ENCODE results near the gene KCTD18. TPM values are rescaled to one million over a fixed set of nuclear protein-coding genes. Genes with fewer than 3 reads are reported as not detected.

KCTD18 gene
- total RNA-seq, 1 donor, result 24.9 TPM

GRCh38 chr2:200477667-200478131, 32.2 kb downstream of the KCTD18 start:
- no peak for DNase-seq (ENCODE audit: low read depth)
- no peak overlapping the region for H3K4me3 ChIP-seq (ENCODE audit: low read depth, low read length)
- no peak for TF ChIP-seq CTCF (IDR thresholded peaks at IDR 0.05; ENCODE audit: insufficient read depth, low read length)

GRCh38 chr2:200476836-200477235, 33.0 kb downstream of the KCTD18 start:
- no peak overlapping the region for H3K4me3 ChIP-seq (ENCODE audit: low read depth, low read length)
- DNase-seq (ENCODE audit: low read depth), result no peak
- TF ChIP-seq CTCF (IDR thresholded peaks at IDR 0.05; ENCODE audit: insufficient read depth, low read length), result no peak

GRCh38 chr2:200475795-200476194, 34.1 kb downstream of the KCTD18 start:
- DNase-seq (ENCODE audit: low read depth), result no peak
- H3K4me3 ChIP-seq (ENCODE audit: low read depth, low read length), result no peak overlapping the region
- no peak for TF ChIP-seq CTCF (IDR thresholded peaks at IDR 0.05; ENCODE audit: insufficient read depth, low read length)

GRCh38 chr2:200472853-200473464, 36.9 kb downstream of the KCTD18 start:
- TF ChIP-seq CTCF (IDR thresholded peaks at IDR 0.05; ENCODE audit: insufficient read depth, low read length), result no peak
- H3K4me3 ChIP-seq (ENCODE audit: low read depth, low read length), result no peak overlapping the region
- DNase-seq (ENCODE audit: low read depth), result no peak

GRCh38 chr2:200471928-200472645, 37.8 kb downstream of the KCTD18 start:
- TF ChIP-seq CTCF (IDR thresholded peaks at IDR 0.05; ENCODE audit: insufficient read depth, low read length), result no peak
- no peak for DNase-seq (ENCODE audit: low read depth)
- no peak overlapping the region for H3K4me3 ChIP-seq (ENCODE audit: low read depth, low read length)

GRCh38 chr2:200471324-200471848, 38.5 kb downstream of the KCTD18 start:
- peak; percentile 50 for TF ChIP-seq CTCF (IDR thresholded peaks at IDR 0.05; ENCODE audit: insufficient read depth, low read length)
- no peak overlapping the region for H3K4me3 ChIP-seq (ENCODE audit: low read depth, low read length)
- DNase-seq (ENCODE audit: low read depth), result no peak
